Ascending aorta (tissue), 2 donors: ENCODE results near the gene TBX2. TPM values are rescaled to one million over a fixed set of nuclear protein-coding genes. Genes with fewer than 3 reads are reported as not detected.

Experiments used
- DNase-seq, 2 donors: peaks; one replicate each; pipeline ENCODE4 v3.0.0-alpha.2; 2019; ENCODE audit warnings: low spot score in 2 of 2
- H3K27ac ChIP-seq, 2 donors: fragments of 200-600 bp; sonication (generic); one replicate each; pipeline ENCODE4 v1.5.1; 2016 to 2017; ENCODE audit warnings: mild to moderate bottlenecking in 1 of 2
- H3K27me3 ChIP-seq: fragments of 200-600 bp; sonication (generic); one replicate; pipeline ENCODE4 v1.5.1; 2017
- H3K36me3 ChIP-seq, 2 donors: fragments of 200-600 bp; sonication (generic); one replicate each; pipeline ENCODE4 v1.5.1; 2016
- H3K4me1 ChIP-seq, 2 donors: fragments of 200-600 bp; sonication (generic); one replicate each; pipeline ENCODE4 v1.5.1; 2016 to 2017; ENCODE audit warnings: mild to moderate bottlenecking in 1 of 2
- H3K4me3 ChIP-seq, 2 donors: fragments of 200-600 bp; sonication (generic); one replicate each; pipeline ENCODE4 v1.5.1; 2016 to 2017; ENCODE audit warnings: mild to moderate bottlenecking in 1 of 2
- H3K9me3 ChIP-seq, 2 donors: fragments of 200-600 bp; sonication (generic); one replicate each; pipeline ENCODE4 v1.5.1; 2016
- CTCF ChIP-seq, 3 experiments: fragments of 200-600 bp in 2 of 3; fragments of 450-650 bp in 1 of 3; sonication (generic) in 2 of 3; IDR thresholded peaks; one replicate each; pipeline ENCODE4 v1.5.1; 2016 to 2019; ENCODE audit warnings: antibody characterized with exemption in 3 of 3, mild to moderate bottlenecking in 1 of 3, moderate library complexity in 1 of 3
- intact Hi-C: fragments of 100-400 bp; cut with DNase I; formaldehyde crosslinking; loops from one replicate; pipeline ENCODE4 v1.15.1; 2023
- total RNA-seq: library from RNA; depleted of rRNA; stranded (reverse); fragments of >200 nt; gene quantifications from one replicate; pipeline ENCODE4 v1.1.0, GENCODE V29; 2016

TBX2 gene
- total RNA-seq, 1 donor from 2014 or later, result 100 TPM

GRCh38 chr17:61384692-61385576, 14.7 kb upstream of the TBX2 start:
- Histone ChIP-seq H3K27me3 (no peaks in the 10 kb centered on the region), H3K9me3 (no peaks in the 10 kb centered on the region), H3K27ac (no peak overlapping the region), H3K4me3 (no peak overlapping the region), H3K36me3 (no peaks in the 10 kb centered on the region), H3K4me1 (peaks cover 0 to 5% of the 10 kb centered on the region in 2 donors)
- DNase-seq, result no peak
- no peak for TF ChIP-seq CTCF (IDR thresholded peaks at IDR 0.05)
- intact Hi-C loops, result loop anchor here (5.0 kb wide), 1 partner anchor 58 kb away; no protein-coding TSS in a partner anchor

- TF ChIP-seq CTCF (IDR thresholded peaks at IDR 0.05), result no peak
- intact Hi-C loops, result loop anchor here (5.0 kb wide), 1 partner anchor 58 kb away; no protein-coding TSS in a partner anchor
These were observed 13.9 kb upstream of the TBX2 start for GRCh38 chr17:61385577-61386236.

GRCh38 chr17:61386251-61386650, 13.4 kb upstream of the TBX2 start:
- DNase-seq, result no peak
- H3K9me3 ChIP-seq, result no peaks in the 10 kb centered on the region
- no peaks in the 10 kb centered on the region for H3K27me3 ChIP-seq
- H3K27ac ChIP-seq, result no peak overlapping the region
- TF ChIP-seq CTCF (IDR thresholded peaks at IDR 0.05), result no peak
- no peaks in the 10 kb centered on the region for H3K36me3 ChIP-seq
- intact Hi-C loops, result loop anchor here (5.0 kb wide), 1 partner anchor 59 kb away; no protein-coding TSS in a partner anchor
- H3K4me3 ChIP-seq, result no peak overlapping the region
- H3K4me1 ChIP-seq, result peaks cover 0 to 7% of the 10 kb centered on the region in 2 donors

More at GRCh38 chr17:61385577-61386236, 13.9 kb upstream of the TBX2 start:
- no peak for DNase-seq
- Histone ChIP-seq H3K27me3 (no peaks in the 10 kb centered on the region), H3K27ac (no peak overlapping the region), H3K36me3 (no peaks in the 10 kb centered on the region), H3K4me1 (peaks cover 0 to 7% of the 10 kb centered on the region in 2 donors), H3K9me3 (no peaks in the 10 kb centered on the region), H3K4me3 (no peak overlapping the region)

GRCh38 chr17:61387011-61387410, 12.6 kb upstream of the TBX2 start:
- Histone ChIP-seq H3K27ac (no peak overlapping the region), H3K36me3 (no peaks in the 10 kb centered on the region), H3K9me3 (no peaks in the 10 kb centered on the region), H3K4me1 (peaks cover 0 to 7% of the 10 kb centered on the region in 2 donors), H3K4me3 (no peak overlapping the region), H3K27me3 (no peaks in the 10 kb centered on the region)
- no peak for TF ChIP-seq CTCF (IDR thresholded peaks at IDR 0.05)
- intact Hi-C loops, result loop anchor here (5.0 kb wide), 1 partner anchor 60 kb away; no protein-coding TSS in a partner anchor
- no peak for DNase-seq

GRCh38 chr17:61387511-61388305, 11.9 kb upstream of the TBX2 start:
- H3K4me3 ChIP-seq, result no peak overlapping the region
- H3K4me1 ChIP-seq, result peaks cover 0 to 7% of the 10 kb centered on the region in 2 donors
- no peaks in the 10 kb centered on the region for H3K9me3 ChIP-seq
- intact Hi-C loops, result loop anchor here (5.0 kb wide), 1 partner anchor 60 kb away; no protein-coding TSS in a partner anchor
- no peak for DNase-seq
- H3K27me3 ChIP-seq, result no peaks in the 10 kb centered on the region
- no peak overlapping the region for H3K27ac ChIP-seq
- TF ChIP-seq CTCF (IDR thresholded peaks at IDR 0.05), result no peak
- no peaks in the 10 kb centered on the region for H3K36me3 ChIP-seq
